Stimulated activated naive CD4-positive, alpha-beta T cell treated with Interleukin-2 at 50 U/mL for 16 hours (primary cell): ENCODE data around the gene PUM1.
"Not testable (repeated sequence)": the region's sequence is repeated elsewhere in the genome, so short reads cannot be mapped to it uniquely, and the experiment has no call there.

Experiments used
- DNase-seq: peaks from one replicate; lab custom pipeline; 2025; lab: John Stamatoyannopoulos, UW

The PUM1 gene

DNA sequence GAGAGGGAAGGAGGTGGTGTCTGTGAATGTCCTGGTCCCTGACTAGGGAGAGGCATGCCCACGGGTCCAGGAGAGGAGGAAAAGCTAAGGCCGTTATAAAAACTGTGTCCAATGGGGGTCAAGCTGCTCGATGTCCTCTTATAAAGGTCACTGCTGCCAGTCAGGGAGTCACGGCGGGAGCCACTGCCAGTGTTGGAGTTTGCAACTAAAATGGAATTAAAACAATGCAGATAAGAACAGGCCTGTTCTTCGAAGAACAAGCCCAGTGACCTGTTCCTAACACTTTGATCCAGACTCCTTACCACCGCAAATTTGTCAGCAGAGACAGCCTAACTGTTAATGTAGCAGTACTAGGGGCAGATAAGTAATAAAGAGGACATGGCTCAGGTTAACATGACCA, 100.8 kb downstream of the PUM1 start:
- no peak for DNase-seq

DNA sequence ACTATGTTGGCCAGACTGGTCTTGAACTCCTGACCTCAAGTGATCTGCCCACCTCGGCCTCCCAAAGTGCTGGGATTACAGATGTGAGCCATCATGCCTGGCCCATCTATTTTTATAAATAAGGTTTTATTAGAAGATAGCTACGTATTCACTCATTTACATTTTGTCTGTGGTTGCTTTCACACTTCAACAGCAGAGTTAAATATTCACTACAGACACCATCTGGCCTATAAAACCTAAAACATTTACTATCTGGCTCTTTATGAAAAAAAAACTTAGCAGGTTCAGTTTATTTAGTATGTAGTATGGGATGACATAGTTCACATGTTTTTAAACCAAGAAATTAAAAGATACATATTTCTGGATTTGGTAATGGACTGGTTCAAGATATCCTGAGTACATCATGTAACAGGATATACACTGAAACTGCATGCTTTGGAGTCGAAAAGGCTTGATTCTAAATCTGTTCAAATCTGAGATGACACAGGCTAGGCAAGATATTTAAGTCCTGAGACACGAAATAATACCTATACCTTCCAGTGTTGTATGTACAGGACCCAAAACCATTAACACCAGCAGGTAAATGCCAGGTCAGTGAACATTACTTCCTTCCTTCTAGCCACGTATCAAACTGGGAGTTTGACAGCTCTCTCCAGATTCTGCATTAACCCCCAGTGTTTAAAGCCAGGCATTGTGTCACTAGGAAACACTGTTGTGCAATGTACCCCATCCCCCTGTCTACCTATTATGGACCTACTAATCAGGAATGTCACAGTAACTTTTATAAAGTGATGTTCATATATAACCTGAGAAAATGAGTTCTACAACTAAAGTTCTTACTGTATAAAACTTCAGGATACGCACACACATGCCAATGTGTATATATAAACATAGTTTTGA, 102.7 kb downstream of the PUM1 start:
- no peak for DNase-seq

DNA sequence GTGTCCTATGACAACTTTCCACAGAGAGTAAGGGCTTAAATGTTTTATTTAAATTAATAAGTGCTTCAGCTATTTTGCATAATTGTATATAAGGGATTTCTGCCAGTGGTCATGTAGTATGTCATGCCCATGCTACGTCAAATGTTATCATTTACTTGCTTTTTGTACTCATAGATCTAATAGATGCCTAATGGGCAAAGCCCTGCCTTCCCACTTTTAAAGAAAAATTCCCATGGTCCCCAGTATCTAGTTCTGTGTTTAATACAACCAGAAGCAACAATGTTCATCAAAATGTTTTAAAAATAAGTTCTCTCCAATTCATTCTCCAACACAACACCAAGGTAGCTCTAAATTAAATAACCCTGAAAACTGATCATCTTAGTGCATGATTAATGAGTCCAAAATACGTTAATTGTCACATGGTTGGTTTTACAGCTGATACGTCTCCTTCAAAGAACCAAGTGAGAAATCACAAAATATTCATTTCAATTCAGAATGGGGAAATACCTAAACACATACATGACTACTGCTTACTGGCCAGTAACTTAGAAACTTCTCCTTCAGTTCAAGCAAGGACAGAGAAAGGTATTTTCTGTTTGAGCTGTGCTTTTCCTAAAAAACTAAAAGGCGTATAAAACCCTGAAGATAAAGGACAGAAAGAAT, 107.8 kb downstream of the PUM1 start:
- DNase-seq: no peak

DNA sequence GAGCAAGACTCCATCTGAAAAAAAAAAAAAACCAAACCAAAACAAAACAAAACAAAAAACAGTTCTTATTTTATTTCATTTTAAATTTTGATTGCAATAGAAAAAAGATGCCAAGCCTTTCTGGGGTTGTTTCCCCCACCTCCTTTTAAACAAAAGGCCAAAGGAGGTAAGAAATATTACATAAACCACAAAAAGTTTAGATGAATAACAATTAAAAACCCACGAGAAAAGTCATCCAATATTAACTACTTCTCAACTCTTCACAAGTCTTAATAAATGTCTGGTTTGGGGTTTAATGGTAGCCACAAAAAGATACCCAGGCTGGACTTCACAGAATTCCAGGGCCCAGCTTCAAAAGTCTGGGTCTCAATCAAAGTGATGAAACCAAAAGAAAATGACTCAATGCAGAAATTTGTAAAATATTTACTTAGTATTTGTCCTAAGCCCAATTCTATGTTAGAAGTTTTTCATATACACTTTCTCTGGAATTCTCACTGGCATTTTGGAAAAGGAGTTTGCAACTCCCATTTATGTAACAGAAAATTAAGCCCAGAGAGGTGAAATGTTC, 110.0 kb downstream of the PUM1 start:
- DNase-seq: no peak

DNA sequence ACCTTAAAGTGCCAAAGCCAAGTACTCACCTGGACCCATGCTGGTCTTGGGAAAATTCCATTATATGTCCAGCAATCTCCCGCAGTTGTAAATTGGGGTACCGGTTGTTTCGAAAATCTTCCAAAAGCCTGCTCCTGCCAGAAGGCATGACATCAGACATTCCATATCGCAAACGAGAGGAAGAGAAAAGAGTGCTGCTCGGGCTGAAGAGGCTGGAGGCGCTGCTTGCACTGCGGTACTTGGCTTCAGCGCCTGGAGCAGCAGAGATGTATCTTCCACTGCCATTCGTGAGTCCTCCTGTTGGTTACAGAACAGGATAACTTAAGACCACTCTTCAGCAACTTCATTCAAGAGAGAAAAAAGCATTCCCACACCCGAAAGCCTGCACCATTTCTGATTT, 111.8 kb downstream of the PUM1 start:
- DNase-seq: no peak

DNA sequence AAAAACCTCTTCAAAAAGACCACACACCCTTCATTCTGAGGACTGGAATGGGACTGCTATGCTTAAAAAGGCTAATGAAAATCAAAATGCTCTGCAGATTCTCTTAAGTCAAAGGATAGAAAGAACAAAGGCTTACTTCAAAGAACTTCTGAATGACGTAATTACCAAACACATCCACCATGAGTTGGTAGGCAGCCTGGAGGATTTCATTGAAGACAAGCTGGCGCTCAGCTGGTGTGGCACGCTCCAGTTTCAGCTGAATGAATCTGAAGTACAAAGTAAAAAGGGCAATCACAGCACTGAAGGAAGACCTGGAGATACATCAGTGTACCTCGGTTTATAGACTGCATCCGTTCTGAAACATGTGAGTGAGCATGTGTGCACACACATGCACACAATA, 113.4 kb downstream of the PUM1 start:
- no peak for DNase-seq

DNA sequence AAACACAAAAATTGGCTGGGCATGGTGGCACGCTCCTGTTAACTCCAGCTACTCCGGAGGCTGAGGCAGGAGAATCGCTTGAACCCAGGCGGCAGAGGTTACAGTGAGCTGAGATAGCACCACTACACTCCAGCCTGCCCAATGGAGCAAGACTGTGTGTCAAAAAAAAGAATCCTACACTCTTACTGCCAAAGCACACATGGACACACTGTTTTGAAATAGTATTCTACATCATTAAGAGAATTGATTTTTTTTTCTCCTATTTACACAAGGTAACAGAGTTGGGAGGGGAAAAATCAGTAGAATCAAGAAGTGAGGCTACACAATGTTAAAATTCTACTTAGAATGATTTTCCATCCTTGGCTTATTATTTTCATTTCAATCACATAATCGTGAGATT, 114.8 kb downstream of the PUM1 start:
- no peak for DNase-seq

DNA sequence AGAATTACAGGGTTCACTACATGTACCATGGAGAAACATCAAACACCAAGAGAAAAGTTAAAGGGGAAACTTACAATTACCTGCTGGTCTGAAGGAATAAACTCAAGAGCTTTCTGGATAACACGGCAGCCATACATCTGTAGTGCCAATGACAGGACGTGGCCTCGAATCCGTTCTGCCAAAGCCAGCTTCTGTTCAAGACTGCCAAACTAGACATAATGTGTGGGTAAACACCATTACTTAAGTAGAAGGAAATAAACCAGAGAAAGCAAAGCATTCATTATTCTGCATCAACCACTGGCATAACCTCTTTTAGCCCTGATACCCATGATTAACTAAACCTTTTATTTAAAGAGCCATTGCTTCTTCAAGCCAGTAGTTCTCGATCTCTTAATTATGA, 115.5 kb downstream of the PUM1 start:
- no peak for DNase-seq

DNA sequence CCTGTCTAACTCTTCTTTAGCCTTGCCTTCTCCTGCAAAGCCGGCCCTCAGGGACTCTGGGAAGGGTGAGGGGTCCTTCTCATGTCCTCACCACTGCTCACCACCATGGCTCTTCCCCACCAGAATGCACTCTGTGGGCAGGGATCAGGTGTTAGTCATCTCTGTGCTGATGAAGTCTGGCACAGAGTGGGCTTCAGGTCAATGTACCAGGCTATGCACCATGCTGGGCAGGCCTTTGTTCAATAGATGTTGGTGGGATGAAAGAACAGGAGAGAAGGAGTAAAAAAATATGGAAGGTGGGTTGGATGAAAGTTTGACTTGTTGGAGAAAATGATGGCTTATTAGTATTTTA, 116.1 kb downstream of the PUM1 start:
- DNase-seq: not testable (repeated sequence)

DNA sequence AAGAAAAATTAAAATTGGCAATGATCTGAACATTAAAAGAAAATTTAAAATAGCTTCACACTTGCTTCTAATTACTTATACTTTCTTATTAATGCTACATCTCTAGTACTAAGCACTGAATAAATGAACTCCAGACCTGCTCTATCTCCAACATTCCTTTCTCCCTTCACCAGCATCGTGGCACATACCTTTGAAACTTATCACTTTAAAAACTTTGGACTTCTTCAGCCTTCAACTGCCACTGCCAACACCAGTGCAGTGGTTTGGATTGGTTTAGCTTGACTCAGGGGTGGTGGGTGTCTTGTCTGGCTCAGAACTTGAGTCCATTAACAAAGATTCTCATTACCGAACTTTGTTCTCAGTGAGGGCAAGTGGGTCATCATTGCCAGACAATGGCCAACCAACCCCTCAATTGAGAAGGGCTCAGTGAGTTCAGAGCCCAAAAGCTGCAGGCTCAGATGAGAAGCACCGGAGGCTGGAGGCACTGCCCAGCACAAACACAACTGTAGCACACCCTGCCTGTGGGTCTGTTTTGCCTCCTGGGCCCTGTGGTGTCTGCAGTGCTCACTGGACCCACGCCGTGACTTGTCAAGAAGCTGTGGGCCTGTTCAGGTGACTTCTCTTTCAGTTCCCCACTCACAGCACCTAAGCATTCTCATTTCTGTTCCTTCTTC, 116.6 kb downstream of the PUM1 start:
- not testable (repeated sequence) for DNase-seq

DNA sequence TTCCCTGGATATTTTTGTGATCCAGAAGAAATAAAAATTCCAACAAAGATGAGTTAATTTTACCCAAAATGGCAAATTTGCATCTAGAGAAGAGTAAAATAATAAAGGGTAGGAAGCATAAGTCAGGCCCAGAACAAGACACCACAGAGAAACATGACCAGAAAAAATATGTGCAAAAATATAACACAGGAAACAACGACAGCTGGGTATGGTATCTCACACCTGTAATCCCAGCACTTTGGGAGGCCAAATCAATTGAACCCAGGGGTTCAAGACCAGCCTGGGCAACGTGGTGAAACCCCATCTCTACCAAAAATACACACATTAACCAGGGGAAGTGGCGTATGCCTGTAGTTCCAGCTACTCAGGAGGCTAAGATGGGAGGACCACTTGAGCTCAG, 117.2 kb downstream of the PUM1 start:
- DNase-seq: no peak

DNA sequence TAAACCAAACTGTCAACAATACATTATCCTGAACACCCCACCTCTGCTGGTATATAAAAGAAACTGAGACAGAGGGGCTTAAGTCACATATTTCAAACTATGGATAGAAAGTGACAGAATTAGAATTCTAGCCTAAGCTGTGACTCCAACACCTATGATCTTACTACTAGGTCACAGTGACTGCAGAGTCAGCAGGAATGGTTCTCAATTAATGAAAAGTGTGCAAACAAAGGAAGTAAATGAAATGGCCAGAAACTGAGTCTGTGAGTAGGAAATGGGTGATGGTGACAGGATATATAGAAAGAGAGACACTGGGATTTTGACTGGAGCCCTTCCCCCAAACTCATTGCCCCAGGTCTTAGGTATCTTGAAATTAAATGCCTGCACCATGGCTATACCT, 118.3 kb downstream of the PUM1 start:
- DNase-seq: no peak

DNA sequence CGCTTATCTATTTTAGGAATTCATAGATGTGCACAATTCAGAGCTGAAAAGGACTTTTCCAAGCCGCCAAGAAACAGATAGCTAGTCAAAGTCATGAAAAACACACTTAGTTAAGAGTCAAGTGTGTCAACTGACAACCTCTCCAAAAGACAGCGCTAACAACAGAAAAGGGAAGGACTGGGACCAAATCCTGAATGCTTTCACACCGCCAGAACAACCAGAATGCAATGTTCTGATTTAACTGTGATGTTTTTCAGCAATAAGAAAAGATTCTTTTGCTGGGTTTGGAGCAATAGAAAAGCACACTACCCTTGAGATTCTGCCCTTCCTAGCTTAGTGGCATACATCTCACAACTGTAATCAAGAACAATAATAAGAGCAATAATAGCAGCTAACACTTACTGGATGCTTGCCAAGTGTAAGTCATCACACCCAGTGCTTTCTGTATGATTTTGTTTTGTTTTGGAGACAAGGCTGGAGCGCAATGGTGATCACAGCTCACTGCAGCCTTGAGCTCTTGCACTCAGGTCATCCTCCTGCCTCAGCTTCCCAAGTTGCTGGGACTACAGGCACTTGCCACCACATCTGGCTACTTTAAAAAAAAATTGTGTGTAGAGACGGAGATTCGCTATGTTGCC, 123.1 kb downstream of the PUM1 start:
- DNase-seq: no peak

DNA sequence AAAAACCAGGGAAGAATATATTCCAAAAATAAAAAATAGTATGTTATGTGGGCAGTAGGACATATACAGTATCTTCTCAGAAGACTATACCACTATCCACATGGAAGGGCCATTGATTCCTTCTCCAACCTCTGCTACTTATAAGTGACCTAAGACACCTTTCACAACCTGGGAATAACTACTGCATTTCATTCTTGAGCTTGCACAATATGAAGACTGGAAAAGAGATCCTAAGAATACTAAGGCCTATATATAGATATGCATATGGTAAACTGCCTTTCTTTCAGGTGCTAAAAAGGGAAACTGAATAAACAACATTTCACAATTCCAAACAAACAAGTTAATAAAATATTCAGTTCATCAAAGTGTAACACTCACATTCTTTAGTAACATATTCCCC, 125.0 kb downstream of the PUM1 start:
- no peak for DNase-seq

DNA sequence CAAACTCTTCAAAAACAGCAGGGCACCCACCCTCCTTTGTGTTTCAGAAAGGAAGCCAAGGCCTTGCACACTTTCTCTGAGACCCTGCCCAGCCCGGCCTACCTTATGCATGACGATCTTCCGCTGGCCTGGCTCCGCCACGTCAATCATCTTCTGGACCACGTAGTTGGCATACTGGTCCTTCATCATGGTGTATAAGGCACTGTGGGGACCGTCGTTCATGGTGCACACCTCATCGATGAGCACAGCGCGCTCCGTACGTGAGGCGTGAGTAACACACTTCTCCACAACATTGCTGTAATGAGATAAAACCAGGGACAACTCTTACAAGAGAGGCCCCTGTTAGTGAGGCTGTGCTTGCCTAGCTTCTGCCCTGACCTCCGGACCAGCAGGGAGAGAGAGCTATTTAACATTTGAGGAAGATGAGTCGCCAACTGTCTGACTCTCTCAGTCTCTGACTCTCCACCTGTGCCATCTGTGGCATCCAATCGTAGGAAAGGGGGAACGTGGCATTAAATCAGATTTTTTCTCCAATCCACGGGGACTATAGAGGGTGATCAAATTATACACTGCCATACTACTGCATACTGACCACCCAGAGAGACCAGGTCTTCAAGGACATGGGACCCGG, 128.9 kb downstream of the PUM1 start:
- no peak for DNase-seq

DNA sequence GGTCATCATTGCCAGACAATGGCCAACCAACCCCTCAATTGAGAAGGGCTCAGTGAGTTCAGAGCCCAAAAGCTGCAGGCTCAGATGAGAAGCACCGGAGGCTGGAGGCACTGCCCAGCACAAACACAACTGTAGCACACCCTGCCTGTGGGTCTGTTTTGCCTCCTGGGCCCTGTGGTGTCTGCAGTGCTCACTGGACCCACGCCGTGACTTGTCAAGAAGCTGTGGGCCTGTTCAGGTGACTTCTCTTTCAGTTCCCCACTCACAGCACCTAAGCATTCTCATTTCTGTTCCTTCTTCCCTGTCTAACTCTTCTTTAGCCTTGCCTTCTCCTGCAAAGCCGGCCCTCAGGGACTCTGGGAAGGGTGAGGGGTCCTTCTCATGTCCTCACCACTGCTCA, 129.8 kb downstream of the PUM1 start:
- not testable (repeated sequence) for DNase-seq

DNA sequence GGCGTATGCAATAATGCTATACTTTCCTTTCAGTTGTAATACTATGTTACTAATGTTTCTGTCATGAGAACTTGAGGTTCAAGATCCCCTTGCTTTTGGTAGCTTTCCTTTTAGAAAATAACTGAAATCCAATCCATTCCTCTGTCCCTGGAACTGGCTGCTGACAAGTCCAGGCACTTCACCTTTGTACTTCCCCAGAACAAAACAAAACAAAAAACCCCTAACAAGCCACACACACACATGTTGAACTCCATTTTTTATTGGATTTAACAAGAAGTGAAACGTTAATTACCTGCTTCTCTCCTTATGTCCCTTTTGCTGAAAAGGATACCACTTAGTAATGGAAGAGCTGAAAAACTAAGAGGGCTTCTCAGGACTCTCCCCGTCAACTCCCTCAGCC, 130.9 kb downstream of the PUM1 start:
- DNase-seq: no peak

DNA sequence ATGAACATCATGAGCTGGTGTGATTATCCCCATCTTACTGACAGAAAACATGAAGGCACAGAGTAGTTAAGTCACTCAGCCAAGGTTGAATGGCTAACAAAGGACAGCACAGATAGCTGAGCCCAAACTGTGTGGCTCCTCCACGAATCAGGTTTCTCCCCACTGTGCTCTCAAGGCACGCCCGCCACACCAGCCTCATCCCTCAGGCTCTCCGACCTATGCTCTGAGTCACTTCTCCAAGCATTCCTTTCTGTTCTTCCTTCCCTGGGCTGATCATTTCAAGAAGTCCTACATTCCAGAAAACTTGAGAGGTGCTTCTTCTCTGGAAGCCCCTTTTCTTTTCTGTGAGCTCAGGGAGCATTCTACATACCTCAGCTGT, 131.7 kb downstream of the PUM1 start:
- no peak for DNase-seq

DNA sequence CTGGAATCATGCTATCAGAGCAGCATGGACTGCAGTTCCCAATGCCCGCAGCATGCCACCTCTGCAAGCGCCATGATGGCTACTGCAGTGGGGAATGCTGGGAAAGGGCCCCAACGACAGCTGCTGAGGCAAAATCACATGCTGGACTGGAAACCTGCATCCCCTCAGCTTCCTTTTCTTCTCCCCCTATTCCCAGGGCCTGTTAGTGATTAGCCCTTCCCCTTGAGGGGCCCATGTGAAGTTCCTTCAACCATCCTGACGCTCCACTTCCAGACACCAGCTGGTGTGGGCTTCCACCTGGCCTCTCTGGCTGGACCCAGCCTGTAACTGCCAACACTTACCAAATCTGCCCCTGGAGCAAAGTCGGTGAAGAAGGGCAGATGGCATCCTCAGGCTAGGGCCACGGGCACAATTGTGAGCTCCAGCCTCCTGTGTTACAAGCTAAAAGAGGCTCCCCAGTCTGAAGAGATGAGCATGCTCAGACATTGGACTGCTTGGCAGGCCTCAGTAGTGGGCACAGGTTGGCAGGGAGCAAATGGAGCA, 134.8 kb downstream of the PUM1 start:
- DNase-seq: no peak

DNA sequence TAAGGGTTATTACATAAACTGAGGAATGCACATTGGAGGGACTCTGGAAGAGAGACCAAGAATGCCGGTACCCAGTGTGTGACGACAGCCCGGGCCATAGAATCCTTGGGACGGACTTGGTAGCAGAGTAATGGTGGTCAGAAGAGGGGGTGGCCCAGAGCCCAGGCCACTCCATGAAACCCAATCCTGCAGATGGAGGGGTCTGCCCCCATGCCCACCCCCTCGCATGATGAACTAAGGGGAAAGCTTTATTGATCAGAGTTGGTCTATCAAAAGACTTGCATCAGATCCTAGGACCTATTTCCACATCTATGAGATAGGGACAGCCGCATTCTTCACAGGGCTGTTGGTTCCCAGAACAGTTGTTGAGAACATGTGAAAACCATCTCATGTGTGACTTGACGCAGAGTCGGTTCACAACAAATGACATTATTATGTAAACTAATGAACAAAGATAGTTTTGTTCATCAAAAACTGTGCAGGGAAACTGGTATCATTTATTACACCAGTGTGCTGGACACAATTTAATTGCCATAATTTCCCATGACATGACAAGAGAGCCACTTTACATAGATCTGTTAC, 135.5 kb downstream of the PUM1 start:
- no peak for DNase-seq
